HG03175 (cell line): ENCODE data around the gene DNAJC25.
"Not testable (repeated sequence)": the region's sequence is repeated elsewhere in the genome, so short reads cannot be mapped to it uniquely, and the experiment has no call there.

Experiments used
- ATAC-seq: cut with Tn5 transposase; IDR thresholded peaks from one replicate; pipeline ENCODE4 v1.9.1; 2021; ENCODE audit warnings: mild to moderate bottlenecking, moderate library complexity; ENCODE audit not compliant: unreplicated experiment

Gene DNAJC25

GRCh38 chr9:111631214-111631971 is at the start of gene DNAJC25:
Gene DNAJC25 (plus strand): TSS chr9:111631334. CDS start chr9:111631408, 74 bp downstream.
- ATAC-seq, result peak; percentile 97

- no peak for ATAC-seq
Observed at GRCh38 chr9:111582888-111583287, 48.2 kb upstream of the DNAJC25 start.

GRCh38 chr9:111586378-111586777 is 44.8 kb upstream of the DNAJC25 start:
- ATAC-seq, result no peak

- no peak for ATAC-seq
Observed at GRCh38 chr9:111588846-111589245, 42.3 kb upstream of the DNAJC25 start.

DNA sequence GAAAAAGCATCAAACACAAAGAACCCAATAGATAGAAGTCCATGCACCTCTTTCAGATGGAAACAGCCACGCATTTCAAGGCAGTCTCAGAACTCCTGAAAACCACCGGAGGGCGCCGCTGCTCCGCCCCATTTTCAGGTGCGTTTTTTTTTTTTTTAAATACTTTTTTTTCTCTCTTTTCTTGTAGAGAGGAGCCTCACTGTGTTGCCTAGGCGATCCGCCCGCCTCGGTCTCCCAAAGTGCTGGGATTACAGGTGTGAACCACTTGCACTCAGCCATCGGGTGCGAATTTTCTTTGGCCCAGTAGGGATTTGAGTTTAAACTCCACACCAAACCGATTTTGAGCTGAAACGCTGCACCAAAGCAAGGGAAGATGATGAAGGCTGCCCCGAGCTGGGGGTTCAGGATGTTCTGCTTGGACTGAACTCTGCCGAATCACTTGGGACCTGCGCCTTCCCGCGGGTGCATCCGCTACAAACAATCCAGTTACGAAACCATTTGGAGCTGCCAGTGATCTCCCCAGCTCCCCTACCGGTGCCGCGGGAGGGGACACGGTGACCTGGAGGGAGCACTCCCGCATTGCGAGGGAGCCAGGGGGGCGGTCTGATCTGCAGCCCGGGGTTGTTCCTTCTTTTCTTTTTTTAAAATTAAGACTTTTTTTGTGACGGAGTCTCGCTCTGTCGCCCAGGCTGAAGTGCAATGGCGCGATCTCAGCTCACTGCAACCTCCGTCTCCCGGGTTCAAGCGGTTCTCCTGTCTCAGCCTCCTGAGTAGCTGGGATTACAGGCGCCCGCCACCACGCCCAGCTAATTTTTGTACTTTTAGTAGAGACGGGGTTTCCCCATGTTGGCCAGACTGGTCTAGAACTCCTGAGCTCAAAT is 33.0 kb upstream of the DNAJC25 start:
- ATAC-seq, result peak; percentile 58

- ATAC-seq, result peak; percentile 17
Observed at GRCh38 chr9:111598733-111599091, 32.4 kb upstream of the DNAJC25 start.

DNA sequence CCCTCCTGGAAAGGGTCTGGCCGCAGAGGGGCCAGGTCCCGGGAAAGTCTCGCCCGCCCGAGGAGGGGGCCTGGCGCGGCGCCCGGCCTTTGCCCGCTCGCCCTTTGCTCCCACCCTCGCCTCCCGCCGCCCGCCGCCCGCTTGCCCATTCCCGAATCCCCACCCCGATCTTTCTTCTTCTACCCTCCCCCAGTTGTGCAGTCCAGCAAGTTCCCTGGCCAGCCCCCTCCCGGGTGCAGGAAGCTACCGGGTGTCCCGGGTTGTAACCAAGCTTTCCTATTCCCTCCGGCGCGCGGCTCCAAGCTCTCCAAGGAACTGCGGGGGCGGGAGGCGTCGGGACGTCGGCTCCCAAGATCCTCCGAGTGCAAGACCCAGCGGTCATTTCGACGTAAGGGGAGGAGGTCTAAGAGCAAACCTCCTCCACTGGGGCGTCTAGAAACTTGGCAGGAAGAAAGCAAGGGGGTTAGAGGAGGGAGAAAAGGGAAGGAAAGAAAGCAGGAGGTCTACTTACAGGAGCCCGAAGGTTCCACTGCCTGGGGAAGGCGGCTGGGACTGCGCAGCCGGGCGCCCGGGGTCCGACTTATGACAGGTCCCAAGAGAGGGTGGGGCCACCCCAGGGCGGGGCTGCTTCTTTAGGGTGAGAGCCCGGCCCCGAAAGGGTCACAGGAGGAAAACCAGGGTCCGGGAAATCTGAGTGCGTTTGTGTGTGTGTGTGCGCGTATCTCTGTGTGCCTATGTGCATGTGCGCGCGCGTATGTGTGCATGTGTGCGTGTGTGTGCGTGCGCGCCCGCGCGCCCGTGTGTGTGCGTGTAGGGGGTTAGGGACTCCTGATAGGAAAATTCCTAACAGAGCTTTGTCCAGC is 31.8 kb upstream of the DNAJC25 start, which contains the start of gene PTGR1:
TSS of gene PTGR1 (minus strand) at position 556 of the 863 bp plus-strand sequence. CDS start 2,225 bp downstream, outside the sequence.
- no peak for ATAC-seq

GRCh38 chr9:111599955-111600343 is 31.2 kb upstream of the DNAJC25 start:
- ATAC-seq, result no peak

DNA sequence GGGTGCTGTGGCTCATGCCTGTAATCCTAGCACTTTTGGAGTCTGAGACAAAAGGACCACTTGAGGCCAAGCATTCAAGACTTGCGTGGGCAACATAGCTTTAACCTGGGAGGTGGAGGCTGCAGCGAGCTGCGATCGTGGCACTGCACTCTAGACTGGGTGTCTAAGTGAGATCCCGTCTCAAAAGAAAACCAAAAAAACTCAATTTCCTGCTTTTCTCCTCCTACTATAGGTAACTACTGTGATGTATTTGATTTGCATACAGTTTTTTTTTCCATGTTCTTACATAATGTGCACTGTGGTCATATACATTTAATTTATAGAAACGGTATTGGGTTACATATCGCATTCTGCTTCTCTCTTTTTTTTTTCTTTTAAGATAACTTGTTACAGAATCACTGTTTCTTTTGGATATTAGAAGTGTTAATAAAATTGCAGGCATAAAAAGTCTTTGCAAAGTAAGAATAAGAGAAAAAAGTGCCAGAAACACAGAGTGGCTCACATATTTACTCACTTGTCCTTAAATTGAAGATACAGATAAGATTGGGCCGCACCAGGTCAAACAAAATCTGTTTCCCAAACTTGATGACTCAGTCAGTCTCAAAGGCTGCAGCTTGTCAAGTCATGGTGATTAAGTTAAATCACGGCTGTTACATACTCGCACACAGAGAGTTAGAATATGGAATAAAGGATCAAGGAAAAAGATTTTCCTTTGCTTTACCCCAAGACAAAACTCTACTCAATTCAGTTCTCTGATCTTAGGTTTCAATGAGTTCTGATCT is 29.7 kb upstream of the DNAJC25 start:
- no peak for ATAC-seq

DNA sequence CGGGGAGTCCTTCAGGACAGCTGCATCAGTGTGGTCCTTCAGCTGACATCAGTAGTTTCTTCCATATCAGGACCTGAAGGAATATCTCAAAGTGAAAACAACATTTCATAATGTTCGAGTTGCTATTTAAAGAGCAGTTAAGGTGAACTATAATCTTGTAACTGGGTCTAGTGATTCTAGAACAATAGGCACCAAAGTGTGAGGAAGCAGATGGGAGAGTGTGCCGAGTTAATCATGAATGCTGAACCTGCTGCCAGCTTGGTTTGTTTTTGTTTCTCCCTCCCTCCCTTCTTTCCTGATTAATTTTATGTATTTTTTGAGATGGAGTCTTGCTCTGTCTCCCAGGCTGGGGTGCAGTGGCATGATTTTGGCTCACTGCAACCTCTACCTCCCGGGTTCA is 28.1 kb upstream of the DNAJC25 start:
- ATAC-seq, result no peak

DNA sequence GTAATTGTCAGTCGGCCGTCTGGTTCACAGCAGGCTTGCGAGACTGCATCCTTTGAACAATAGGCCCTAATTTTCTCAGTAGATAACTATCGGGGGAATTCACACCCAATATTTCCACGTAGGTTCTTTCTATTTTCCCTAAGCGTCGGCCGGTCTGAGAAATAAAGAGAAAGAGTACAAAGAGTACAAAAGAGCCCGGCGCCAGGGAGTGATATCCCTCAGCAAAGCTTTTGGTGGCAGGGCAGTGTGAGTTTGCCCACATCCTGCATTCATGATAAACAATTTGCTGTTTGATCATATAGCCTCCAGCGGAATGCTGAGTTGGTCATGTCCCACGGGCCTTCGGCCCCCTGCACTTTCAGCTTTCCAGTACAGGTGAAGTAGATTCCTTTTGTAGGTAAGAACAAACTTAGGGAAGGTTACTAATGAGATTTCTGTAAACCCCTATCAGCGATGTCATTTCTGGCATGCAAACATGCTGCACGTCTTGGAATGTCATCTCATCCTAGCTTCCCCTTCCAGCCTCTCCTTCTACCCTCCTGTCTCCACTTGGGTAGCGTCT is 27.0 kb upstream of the DNAJC25 start:
- no peak for ATAC-seq

DNA sequence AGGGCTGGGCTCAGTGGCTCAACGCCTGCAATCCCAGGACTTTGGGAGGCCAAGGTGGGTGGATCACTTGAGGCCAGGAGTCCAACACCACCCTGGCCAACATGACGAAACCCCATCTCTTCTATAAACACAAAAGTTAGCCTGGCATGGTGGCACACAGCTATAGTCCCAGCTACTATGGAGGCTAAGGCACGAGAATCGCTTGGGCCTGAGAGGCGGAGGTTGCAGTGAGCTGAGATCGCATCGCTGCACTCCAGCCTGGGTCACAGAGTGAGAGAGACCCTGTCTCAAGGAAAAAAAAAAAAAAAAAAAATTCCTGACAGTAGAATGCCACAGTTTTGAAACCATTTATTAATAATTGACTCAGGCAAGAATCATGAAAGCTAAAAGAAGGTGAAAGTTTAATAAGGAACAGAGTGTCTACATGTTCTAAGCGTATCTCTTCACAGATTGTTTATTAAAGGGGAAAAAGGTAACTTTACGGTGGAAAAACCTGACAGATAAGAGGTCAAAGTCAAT is 26.0 kb upstream of the DNAJC25 start:
- ATAC-seq, result no peak

GRCh38 chr9:111610149-111610548 is 21.0 kb upstream of the DNAJC25 start:
- ATAC-seq, result no peak

GRCh38 chr9:111610845-111611244 is 20.3 kb upstream of the DNAJC25 start:
- ATAC-seq, result no peak

- no peak for ATAC-seq
Observed at GRCh38 chr9:111613436-111614040, 17.6 kb upstream of the DNAJC25 start.

GRCh38 chr9:111615928-111616327 is 15.2 kb upstream of the DNAJC25 start:
- ATAC-seq, result no peak

DNA sequence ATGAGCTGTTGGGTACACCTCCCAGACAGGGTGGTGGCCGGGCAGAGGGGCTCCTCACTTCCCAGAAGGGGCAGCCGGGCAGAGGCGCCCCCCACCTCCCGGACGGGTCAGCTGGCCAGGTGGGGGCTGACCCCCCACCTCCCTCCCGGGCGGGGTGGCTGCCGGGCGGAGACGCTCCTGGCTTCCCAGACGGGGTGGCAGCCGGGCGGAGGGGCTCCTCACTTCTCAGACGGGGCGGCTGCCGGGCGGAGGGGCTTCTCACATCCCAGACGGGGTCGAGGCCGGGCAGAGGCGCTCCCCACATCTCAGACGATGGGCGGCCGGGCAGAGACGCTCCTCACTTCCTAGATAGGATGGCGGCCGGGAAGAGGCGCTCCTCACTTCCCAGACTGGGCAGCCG is 13.8 kb upstream of the DNAJC25 start:
- not testable (repeated sequence) for ATAC-seq

DNA sequence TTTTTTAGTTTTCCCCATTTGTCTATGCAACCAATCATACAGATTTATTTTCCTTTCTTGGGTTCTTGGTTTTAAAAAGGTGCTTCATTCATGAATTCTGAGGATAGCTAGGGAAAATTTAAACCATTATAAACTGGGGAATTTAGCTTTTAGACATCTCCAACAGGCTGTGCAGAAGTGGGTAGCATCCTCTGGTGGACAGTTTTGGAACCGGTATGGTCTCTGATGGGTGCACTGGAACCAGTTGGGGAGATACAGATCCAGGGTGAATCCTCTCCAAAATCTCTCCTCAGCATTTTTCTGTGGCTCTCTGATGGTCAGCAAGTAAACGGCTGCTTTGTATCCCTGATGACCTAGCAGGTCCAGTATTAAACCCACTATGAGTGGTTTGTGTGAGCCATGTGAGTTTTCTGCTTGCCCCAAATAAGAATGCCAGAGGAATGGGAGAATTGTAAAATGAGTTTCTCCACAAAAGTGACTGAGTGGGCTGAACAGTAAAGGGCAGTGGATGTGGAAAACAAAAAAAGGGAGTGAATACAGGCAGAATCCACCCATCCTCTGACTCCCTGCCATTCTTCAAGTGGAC is 9.1 kb upstream of the DNAJC25 start:
- no peak for ATAC-seq

GRCh38 chr9:111622626-111623025 is 8.5 kb upstream of the DNAJC25 start:
- no peak for ATAC-seq
